GM23338 (cell line): ENCODE data around the gene TAOK2.

Experiments used
- CREB1 ChIP-seq: fragments of 250-450 bp; sonication (Bioruptor Pico); IDR thresholded peaks from 2 replicates; pipeline ENCODE4 v1.5.0; 2020; ENCODE audit warnings: low read depth, mild to moderate bottlenecking, moderate library complexity
- EZH2 ChIP-seq: fragments of 200-600 bp; sonication (generic); IDR thresholded peaks from one replicate; pipeline ENCODE4 v1.8.0; 2017; ENCODE audit warnings: antibody characterized with exemption, mild to moderate bottlenecking, low read depth; ENCODE audit not compliant: unreplicated experiment
- EZH2phosphoT487 ChIP-seq: fragments of 200-600 bp; sonication (generic); IDR thresholded peaks from one replicate; pipeline ENCODE4 v1.8.1; 2018; ENCODE audit warnings: antibody characterized with exemption; ENCODE audit not compliant: unreplicated experiment
- JUNB ChIP-seq: IDR thresholded peaks from one replicate; pipeline ENCODE4 v1.6.1; 2016; ENCODE audit warnings: antibody characterized with exemption; ENCODE audit not compliant: unreplicated experiment
- NANOG ChIP-seq: IDR thresholded peaks from 2 replicates; pipeline ENCODE4 v1.6.1; 2016; ENCODE audit warnings: antibody characterized with exemption, borderline replicate concordance
- POLR2AphosphoS5 ChIP-seq: IDR thresholded peaks from 2 replicates; pipeline ENCODE4 v1.6.1; 2016; ENCODE audit warnings: antibody characterized with exemption, low read depth
- STAT1 ChIP-seq: IDR thresholded peaks from one replicate; pipeline ENCODE4 v1.6.1; 2016; ENCODE audit warnings: antibody characterized with exemption; ENCODE audit not compliant: unreplicated experiment
- ZNF114 ChIP-seq: fragments of 250-450 bp; sonication (Bioruptor Pico); IDR thresholded peaks from 2 replicates; pipeline ENCODE4 v1.5.0; 2020; ENCODE audit warnings: mild to moderate bottlenecking, moderate library complexity
- ZNF331 ChIP-seq: fragments of 250-450 bp; sonication (Bioruptor Pico); IDR thresholded peaks from 2 replicates; pipeline ENCODE4 v1.5.0; 2020; ENCODE audit warnings: low read depth, mild to moderate bottlenecking, moderate library complexity
- TF ChIP-seq, protein P1 (sequence below): IDR thresholded peaks from one replicate; pipeline ENCODE4 v1.6.1; 2018; ENCODE audit warnings: antibody characterized with exemption; ENCODE audit not compliant: unreplicated experiment
- TF ChIP-seq, protein P2 (sequence below), 2 experiments: fragments of 200-600 bp in 1 of 2; sonication (generic) in 1 of 2; conservative IDR thresholded peaks; 2 replicates each; pipeline versions ENCODE4 v1.5.1 to v1.6.1; 2016 to 2017; ENCODE audit warnings: antibody characterized with exemption in 2 of 2, low read depth in 2 of 2, mild to moderate bottlenecking in 2 of 2, moderate library complexity in 1 of 2
- TF ChIP-seq, protein P3 (sequence below): fragments of 250-450 bp; sonication (Bioruptor Pico); IDR thresholded peaks from 2 replicates; pipeline ENCODE4 v1.5.0; 2020; ENCODE audit warnings: mild to moderate bottlenecking, moderate library complexity
- TF ChIP-seq, protein P4 (sequence below): IDR thresholded peaks from 2 replicates; pipeline ENCODE4 v1.6.1; 2016; ENCODE audit warnings: antibody characterized with exemption

DNA sequence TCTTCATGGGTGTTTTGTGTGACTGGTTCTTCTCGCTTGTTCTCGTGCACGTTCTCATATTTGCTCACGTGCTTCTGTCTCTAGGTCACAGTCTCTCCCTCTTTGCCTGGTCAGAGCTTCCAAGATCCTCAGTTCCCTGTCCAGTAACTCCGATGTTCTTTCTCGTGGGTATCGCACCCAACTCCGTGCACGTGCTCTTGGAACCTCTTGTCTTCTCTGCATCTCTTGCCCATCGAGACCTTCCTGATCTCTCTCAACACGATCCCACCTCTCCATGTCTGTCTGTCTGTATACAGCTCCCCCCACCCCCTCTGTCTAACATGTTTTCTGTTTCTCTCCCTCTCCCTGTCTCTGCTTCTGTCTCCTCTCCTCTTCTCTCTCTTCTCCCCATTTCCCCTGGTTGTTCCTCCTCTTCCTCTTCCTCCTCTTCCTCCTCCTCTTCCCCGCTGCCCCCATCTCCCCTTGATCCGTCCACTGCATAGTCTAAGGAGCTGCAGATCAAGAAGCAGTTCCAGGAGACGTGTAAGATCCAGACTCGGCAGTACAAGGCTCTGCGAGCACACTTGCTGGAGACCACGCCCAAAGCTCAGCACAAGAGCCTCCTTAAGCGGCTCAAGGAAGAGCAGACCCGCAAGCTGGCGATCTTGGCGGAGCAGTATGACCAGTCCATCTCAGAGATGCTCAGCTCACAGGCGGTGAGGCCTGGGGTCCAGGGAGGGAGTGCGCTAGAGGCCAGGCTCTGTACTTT is 15.6 kb downstream of the TAOK2 start:
- TF ChIP-seq, protein P1, sequence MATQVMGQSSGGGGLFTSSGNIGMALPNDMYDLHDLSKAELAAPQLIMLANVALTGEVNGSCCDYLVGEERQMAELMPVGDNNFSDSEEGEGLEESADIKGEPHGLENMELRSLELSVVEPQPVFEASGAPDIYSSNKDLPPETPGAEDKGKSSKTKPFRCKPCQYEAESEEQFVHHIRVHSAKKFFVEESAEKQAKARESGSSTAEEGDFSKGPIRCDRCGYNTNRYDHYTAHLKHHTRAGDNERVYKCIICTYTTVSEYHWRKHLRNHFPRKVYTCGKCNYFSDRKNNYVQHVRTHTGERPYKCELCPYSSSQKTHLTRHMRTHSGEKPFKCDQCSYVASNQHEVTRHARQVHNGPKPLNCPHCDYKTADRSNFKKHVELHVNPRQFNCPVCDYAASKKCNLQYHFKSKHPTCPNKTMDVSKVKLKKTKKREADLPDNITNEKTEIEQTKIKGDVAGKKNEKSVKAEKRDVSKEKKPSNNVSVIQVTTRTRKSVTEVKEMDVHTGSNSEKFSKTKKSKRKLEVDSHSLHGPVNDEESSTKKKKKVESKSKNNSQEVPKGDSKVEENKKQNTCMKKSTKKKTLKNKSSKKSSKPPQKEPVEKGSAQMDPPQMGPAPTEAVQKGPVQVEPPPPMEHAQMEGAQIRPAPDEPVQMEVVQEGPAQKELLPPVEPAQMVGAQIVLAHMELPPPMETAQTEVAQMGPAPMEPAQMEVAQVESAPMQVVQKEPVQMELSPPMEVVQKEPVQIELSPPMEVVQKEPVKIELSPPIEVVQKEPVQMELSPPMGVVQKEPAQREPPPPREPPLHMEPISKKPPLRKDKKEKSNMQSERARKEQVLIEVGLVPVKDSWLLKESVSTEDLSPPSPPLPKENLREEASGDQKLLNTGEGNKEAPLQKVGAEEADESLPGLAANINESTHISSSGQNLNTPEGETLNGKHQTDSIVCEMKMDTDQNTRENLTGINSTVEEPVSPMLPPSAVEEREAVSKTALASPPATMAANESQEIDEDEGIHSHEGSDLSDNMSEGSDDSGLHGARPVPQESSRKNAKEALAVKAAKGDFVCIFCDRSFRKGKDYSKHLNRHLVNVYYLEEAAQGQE, result no peak
- TF ChIP-seq, protein P2, sequence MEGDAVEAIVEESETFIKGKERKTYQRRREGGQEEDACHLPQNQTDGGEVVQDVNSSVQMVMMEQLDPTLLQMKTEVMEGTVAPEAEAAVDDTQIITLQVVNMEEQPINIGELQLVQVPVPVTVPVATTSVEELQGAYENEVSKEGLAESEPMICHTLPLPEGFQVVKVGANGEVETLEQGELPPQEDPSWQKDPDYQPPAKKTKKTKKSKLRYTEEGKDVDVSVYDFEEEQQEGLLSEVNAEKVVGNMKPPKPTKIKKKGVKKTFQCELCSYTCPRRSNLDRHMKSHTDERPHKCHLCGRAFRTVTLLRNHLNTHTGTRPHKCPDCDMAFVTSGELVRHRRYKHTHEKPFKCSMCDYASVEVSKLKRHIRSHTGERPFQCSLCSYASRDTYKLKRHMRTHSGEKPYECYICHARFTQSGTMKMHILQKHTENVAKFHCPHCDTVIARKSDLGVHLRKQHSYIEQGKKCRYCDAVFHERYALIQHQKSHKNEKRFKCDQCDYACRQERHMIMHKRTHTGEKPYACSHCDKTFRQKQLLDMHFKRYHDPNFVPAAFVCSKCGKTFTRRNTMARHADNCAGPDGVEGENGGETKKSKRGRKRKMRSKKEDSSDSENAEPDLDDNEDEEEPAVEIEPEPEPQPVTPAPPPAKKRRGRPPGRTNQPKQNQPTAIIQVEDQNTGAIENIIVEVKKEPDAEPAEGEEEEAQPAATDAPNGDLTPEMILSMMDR (conservative IDR thresholded peaks at IDR 0.05; ENCODE audit: low read depth in 2 of 2), result no peak
- TF ChIP-seq POLR2AphosphoS5 (no peak), JUNB (no peak), EZH2phosphoT487 (no peak), ZNF331 (no peak), EZH2 (no peak), CREB1 (CRISPR knock-in tag) (no peak), STAT1 (no peak), ZNF114 (CRISPR knock-in tag) (no peak), NANOG (no peak)
- TF ChIP-seq, protein P3, sequence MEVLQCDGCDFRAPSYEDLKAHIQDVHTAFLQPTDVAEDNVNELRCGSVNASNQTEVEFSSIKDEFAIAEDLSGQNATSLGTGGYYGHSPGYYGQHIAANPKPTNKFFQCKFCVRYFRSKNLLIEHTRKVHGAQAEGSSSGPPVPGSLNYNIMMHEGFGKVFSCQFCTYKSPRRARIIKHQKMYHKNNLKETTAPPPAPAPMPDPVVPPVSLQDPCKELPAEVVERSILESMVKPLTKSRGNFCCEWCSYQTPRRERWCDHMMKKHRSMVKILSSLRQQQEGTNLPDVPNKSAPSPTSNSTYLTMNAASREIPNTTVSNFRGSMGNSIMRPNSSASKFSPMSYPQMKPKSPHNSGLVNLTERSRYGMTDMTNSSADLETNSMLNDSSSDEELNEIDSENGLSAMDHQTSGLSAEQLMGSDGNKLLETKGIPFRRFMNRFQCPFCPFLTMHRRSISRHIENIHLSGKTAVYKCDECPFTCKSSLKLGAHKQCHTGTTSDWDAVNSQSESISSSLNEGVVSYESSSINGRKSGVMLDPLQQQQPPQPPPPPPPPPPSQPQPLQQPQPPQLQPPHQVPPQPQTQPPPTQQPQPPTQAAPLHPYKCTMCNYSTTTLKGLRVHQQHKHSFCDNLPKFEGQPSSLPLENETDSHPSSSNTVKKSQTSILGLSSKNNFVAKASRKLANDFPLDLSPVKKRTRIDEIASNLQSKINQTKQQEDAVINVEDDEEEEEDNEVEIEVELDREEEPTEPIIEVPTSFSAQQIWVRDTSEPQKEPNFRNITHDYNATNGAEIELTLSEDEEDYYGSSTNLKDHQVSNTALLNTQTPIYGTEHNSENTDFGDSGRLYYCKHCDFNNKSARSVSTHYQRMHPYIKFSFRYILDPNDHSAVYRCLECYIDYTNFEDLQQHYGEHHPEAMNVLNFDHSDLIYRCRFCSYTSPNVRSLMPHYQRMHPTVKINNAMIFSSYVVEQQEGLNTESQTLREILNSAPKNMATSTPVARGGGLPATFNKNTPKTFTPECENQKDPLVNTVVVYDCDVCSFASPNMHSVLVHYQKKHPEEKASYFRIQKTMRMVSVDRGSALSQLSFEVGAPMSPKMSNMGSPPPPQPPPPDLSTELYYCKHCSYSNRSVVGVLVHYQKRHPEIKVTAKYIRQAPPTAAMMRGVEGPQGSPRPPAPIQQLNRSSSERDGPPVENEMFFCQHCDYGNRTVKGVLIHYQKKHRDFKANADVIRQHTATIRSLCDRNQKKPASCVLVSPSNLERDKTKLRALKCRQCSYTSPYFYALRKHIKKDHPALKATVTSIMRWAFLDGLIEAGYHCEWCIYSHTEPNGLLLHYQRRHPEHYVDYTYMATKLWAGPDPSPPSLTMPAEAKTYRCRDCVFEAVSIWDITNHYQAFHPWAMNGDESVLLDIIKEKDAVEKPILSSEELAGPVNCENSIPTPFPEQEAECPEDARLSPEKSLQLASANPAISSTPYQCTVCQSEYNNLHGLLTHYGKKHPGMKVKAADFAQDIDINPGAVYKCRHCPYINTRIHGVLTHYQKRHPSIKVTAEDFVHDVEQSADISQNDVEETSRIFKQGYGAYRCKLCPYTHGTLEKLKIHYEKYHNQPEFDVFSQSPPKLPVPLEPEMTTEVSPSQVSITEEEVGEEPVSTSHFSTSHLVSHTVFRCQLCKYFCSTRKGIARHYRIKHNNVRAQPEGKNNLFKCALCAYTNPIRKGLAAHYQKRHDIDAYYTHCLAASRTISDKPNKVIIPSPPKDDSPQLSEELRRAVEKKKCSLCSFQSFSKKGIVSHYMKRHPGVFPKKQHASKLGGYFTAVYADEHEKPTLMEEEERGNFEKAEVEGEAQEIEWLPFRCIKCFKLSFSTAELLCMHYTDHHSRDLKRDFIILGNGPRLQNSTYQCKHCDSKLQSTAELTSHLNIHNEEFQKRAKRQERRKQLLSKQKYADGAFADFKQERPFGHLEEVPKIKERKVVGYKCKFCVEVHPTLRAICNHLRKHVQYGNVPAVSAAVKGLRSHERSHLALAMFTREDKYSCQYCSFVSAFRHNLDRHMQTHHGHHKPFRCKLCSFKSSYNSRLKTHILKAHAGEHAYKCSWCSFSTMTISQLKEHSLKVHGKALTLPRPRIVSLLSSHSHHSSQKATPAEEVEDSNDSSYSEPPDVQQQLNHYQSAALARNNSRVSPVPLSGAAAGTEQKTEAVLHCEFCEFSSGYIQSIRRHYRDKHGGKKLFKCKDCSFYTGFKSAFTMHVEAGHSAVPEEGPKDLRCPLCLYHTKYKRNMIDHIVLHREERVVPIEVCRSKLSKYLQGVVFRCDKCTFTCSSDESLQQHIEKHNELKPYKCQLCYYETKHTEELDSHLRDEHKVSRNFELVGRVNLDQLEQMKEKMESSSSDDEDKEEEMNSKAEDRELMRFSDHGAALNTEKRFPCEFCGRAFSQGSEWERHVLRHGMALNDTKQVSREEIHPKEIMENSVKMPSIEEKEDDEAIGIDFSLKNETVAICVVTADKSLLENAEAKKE, result no peak
- TF ChIP-seq, protein P4, sequence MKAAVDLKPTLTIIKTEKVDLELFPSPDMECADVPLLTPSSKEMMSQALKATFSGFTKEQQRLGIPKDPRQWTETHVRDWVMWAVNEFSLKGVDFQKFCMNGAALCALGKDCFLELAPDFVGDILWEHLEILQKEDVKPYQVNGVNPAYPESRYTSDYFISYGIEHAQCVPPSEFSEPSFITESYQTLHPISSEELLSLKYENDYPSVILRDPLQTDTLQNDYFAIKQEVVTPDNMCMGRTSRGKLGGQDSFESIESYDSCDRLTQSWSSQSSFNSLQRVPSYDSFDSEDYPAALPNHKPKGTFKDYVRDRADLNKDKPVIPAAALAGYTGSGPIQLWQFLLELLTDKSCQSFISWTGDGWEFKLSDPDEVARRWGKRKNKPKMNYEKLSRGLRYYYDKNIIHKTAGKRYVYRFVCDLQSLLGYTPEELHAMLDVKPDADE, result no peak
